ENCODE results near the gene DPEP3.

GRCh38 chr16:68022278-68022727 is 42.0 kb upstream of the DPEP3 start:
- no peak for TF ChIP-seq CTCF (IDR thresholded peaks at IDR 0.05)
- TF ChIP-seq POLR2A (IDR thresholded peaks at IDR 0.05) = no peak

All from body of pancreas (tissue), 4 donors.